HG02970 (cell line): ENCODE measurements around the gene ZNF212.

Experiments
- ATAC-seq: cut with Tn5 transposase; IDR thresholded peaks from one replicate; pipeline ENCODE4 v1.9.1; 2021; ENCODE audit warnings: mild to moderate bottlenecking, moderate library complexity, moderate number of reproducible peaks; ENCODE audit not compliant: unreplicated experiment, low FRiP score

ZNF212 gene

GRCh38 chr7:149302865-149303264 is 63.4 kb downstream of the ZNF212 start:
- no peak for ATAC-seq

- ATAC-seq = no peak
These were observed 64.6 kb downstream of the ZNF212 start for GRCh38 chr7:149304006-149304405.
